Ectodermal cell (in vitro differentiated cells): ENCODE data around the gene LOXL3.
A peak's percentile ranks its signal among the peaks of the same experiment; 100 is the strongest.

Experiments
- H3K27ac ChIP-seq: 2 replicates; pipeline ENCODE4 v1.7.0; 2013; ENCODE audit warnings: mild to moderate bottlenecking, low read depth, low read length; ENCODE audit not compliant: insufficient read depth, poor library complexity, severe bottlenecking
- H3K27me3 ChIP-seq: 2 replicates; pipeline ENCODE4 v1.7.0; 2013; ENCODE audit warnings: mild to moderate bottlenecking, low read length; ENCODE audit not compliant: insufficient read depth, control insufficient read depth, poor library complexity, severe bottlenecking
- H3K36me3 ChIP-seq: one replicate; pipeline ENCODE4 v1.7.0; 2013; ENCODE audit warnings: low read length; ENCODE audit not compliant: control insufficient read depth, insufficient read depth
- H3K4me1 ChIP-seq: one replicate; pipeline ENCODE4 v1.7.0; 2013; ENCODE audit warnings: low read length; ENCODE audit not compliant: control insufficient read depth, insufficient read depth
- H3K4me3 ChIP-seq: 2 replicates; pipeline ENCODE4 v1.7.0; 2013; ENCODE audit warnings: low read depth, low read length, control low read depth; ENCODE audit not compliant: insufficient read depth
- H3K9me3 ChIP-seq: 2 replicates; pipeline ENCODE4 v1.7.0; 2013; ENCODE audit warnings: mild to moderate bottlenecking, low read length, moderate library complexity; ENCODE audit not compliant: control insufficient read depth
- WGBS, 2 experiments: methylation state at CpG; one replicate each; pipeline ENCODE4 v1.1.7; 2013; ENCODE audit warnings: missing lambda C conversion rate in 2 of 2; 5-methylcytosine and 5-hydroxymethylcytosine counted together

Gene LOXL3

DNA sequence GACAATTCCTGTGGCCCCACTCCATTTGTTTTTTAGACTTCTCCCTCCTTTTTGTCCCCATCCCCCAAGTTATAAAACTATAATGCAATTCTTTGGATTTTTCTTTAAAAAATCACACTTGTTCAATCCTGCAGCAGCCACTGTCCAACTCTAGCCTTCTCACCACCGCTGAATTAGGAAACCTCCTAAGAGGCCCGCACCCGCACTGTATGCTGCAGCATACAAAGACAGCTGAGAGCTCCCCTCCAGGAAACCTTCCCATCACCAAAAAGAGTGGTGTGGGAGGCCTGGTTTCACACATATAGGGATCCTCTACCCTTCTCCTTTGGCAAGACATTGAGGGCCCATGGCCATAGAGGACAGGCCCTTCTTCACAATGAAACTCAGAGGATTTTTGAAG, 49.2 kb downstream of the LOXL3 start:
- Histone ChIP-seq H3K4me1 (peaks cover 30% of the 10 kb centered on the region), H3K27ac (no peak overlapping the region), H3K4me3 (no peak overlapping the region), H3K9me3 (no peaks in the 10 kb centered on the region), H3K27me3 (peaks cover 85% of the 10 kb centered on the region), H3K36me3 (peaks cover 5% of the 10 kb centered on the region)
- WGBS, 2 experiments = 93 to 95% methylated on average over 3 of the region's 3 CpGs

- Histone ChIP-seq H3K27me3 (peaks cover 85% of the 10 kb centered on the region), H3K4me1 (peaks cover 38% of the 10 kb centered on the region), H3K27ac (no peak overlapping the region)
These were observed 50.0 kb downstream of the LOXL3 start for GRCh38 chr2:74503506-74504475.

DNA sequence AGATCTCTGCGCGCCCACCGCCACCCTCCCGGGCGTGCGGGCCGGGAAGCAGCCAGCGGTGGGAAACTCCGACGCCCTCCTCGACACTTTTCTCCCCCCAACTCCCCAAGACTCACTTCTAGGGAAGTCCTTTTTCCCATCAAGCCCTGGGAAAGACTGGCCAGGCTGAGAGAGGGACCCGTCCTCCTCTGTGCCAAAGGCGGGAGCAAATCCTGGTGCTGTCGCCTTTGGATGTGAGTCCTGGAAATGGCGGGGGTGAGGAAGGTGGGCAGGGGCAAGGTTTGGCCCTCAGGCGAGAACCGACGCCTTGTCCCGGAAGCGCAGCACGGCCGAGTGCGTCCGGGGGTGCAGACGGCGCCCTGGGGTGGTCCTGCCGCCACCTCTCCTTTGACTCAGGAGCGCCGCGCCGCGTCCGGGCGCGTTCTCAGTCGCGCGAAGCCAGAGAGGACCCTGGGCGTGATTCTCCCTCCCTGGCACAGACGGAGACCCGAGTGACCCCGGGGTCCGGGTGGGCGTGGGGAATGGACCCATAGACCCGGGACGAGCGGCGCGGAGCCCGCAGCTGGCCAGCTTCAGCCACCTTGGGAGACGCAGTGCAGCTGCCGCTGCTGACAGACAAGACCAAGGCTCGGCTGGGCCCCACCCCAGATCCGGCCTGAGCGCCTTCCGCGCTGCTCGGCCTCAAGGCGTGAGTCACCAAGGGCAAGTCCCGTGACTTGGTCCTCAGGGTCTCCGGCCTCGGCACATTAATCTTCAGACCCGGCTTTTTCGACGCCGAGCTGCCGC, 50.8 kb downstream of the LOXL3 start:
- H3K4me3 ChIP-seq = peak overlapping the region; percentile 40
- no peak overlapping the region for H3K27ac ChIP-seq
- H3K9me3 ChIP-seq = no peaks in the 10 kb centered on the region
- peaks cover 5% of the 10 kb centered on the region for H3K36me3 ChIP-seq
- peaks cover 85% of the 10 kb centered on the region for H3K27me3 ChIP-seq
- WGBS, 2 experiments = 2 to 3% methylated on average over 67 of the region's 67 CpGs
- peaks cover 41% of the 10 kb centered on the region for H3K4me1 ChIP-seq

More at GRCh38 chr2:74503506-74504475, 50.0 kb downstream of the LOXL3 start:
- peaks cover 5% of the 10 kb centered on the region for H3K36me3 ChIP-seq
- no peaks in the 10 kb centered on the region for H3K9me3 ChIP-seq
- 60 to 68% methylated on average over 45 of the region's 45 CpGs for WGBS, 2 experiments
- peak overlapping the region; percentile 40 for H3K4me3 ChIP-seq

GRCh38 chr2:74502147-74502719, 51.5 kb downstream of the LOXL3 start:
- peak overlapping the region; percentile 40 for H3K4me3 ChIP-seq
- peaks cover 5% of the 10 kb centered on the region for H3K36me3 ChIP-seq
- peaks cover 41% of the 10 kb centered on the region for H3K4me1 ChIP-seq
- no peak overlapping the region for H3K27ac ChIP-seq
- H3K9me3 ChIP-seq = no peaks in the 10 kb centered on the region
- WGBS, 2 experiments = 12 to 13% methylated on average over 32 of the region's 32 CpGs
- peaks cover 92% of the 10 kb centered on the region for H3K27me3 ChIP-seq

DNA sequence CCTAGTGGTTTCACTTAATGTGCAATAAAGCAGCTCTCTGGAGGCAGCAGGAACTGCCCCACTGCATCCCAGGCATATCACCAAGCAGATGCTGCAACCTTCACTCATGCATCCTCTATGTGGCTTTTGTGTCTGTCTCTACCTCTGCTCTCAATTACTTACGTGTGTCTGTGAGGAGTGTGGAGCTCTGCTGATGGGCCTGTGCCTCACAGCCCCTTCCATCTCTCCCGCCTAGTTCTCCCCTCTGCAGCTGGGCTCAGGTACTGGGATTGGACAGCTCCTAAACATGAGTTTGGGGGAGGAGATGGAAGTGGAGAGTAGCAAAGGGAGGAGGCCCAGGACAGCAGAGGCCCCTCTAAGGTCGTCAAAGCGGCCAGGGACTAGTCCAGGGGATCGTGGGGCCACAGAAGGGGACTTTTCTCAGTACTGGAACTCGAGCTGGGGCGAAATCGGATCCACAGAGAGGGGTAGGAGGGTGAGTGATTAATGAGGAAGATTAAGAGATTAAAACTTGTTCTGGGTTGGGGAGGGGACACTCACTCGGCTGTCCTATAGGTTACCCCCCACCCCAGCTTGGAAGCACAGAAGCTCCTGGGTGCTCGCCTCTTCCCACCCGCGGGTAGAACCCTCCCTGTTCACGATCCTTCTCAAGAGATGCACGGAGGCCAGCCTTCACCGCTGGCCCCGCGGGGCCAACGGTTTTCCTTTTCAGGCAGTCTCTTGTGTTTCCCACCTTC, 52.2 kb downstream of the LOXL3 start:
- H3K27me3 ChIP-seq = peaks cover 96% of the 10 kb centered on the region
- no peak overlapping the region for H3K27ac ChIP-seq
- no peak overlapping the region for H3K4me3 ChIP-seq
- peaks cover 5% of the 10 kb centered on the region for H3K36me3 ChIP-seq
- peaks cover 37% of the 10 kb centered on the region for H3K4me1 ChIP-seq
- 37 to 43% methylated on average over 18 of the region's 18 CpGs for WGBS, 2 experiments
- no peaks in the 10 kb centered on the region for H3K9me3 ChIP-seq

GRCh38 chr2:74500578-74500946, 53.2 kb downstream of the LOXL3 start:
- Histone ChIP-seq H3K27me3 (peaks cover 100% of the 10 kb centered on the region), H3K4me1 (peaks cover 36% of the 10 kb centered on the region), H3K36me3 (peaks cover under 1% of the 10 kb centered on the region), H3K4me3 (no peak overlapping the region), H3K9me3 (no peaks in the 10 kb centered on the region), H3K27ac (no peak overlapping the region)

DNA sequence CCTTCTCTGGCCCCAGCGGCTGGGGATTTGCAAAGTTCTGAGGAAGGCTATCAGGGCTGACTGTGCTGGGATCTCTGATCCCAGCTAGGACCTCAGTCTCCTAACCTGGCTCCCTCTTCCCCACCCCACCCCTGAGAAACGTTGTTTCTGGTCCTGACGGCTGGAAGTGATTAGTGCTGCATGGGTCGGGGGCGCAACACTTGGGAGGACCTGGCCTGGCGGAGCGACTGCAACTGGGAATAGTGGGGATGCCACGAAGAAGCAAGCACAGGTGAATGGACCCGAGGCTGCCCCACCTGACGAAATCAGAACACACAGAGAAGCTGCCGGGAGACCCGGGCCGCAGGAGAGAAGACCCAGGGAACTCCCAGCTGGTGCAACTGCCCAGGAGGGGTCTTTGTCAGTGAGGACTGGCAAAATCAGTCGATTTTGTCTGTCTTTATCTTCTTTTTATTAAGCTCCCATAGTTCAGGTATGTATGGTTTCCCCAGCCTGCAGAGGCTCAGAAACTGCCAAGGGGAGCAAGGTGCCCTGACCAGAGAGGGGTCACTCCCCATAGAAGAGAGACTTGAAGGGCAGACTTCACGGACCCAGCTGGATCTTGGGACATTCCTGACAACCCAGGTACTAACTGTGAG, 53.7 kb downstream of the LOXL3 start:
- H3K27me3 ChIP-seq = peaks cover 100% of the 10 kb centered on the region

DNA sequence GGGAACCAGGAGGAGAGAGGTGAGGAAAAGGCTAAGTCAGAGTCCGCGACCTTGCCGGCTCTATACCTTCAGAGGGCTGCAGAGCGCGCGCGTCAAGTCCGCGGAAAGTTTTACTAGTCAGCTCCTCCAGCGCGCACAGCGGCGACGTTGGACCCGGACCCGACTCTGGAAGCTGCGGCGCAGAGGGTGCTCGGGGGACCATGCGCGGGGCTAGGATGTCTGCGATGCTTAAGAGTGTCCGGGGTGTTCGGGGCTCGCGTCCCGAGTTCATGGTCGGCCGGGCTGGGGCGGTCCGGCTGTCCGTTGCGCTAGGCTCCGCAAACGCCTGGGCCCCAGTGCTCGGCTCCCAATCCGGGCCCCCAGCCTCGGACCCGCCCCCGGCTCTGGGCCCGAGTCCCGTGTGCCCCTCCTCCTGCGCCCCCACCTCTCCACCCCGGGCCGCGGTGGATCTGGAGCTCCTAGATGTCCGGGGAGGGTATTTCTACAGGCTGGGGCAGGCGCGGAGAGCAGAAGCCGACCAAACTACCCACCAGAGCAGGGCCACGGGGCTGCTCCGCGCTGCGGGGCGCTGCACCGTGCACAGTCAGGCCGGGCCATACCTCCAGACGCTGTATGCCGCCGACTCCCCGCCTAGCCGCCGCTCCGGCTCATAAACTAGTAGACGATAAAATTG, 54.3 kb downstream of the LOXL3 start, which contains the start of gene LBX2:
Gene LBX2, minus strand, starts transcription at position 337 of the 673 bp plus-strand sequence. Its CDS starts 66 bp downstream, at position 271.
- Histone ChIP-seq H3K36me3 (no peaks in the 10 kb centered on the region), H3K27ac (no peak within 1 kb of the TSS), H3K4me1 (peaks cover 36% of the 10 kb centered on the region), H3K27me3 (peaks cover 95% of the 10 kb centered on the region), H3K4me3 (peak within 1 kb of the TSS; percentile 29), H3K9me3 (no peaks in the 10 kb centered on the region)
- 2% methylated on average over 65 of the region's 65 CpGs for WGBS, 2 experiments

More for the DNA sequence above, 53.7 kb downstream of the LOXL3 start:
- H3K9me3 ChIP-seq = no peaks in the 10 kb centered on the region
- peaks cover 36% of the 10 kb centered on the region for H3K4me1 ChIP-seq
- H3K36me3 ChIP-seq = no peaks in the 10 kb centered on the region
- H3K27ac ChIP-seq = no peak overlapping the region
- 22 to 24% methylated on average over 15 of the region's 15 CpGs for WGBS, 2 experiments
- H3K4me3 ChIP-seq = no peak overlapping the region
